ENCODE measurements around the gene PAPOLA. TPM values are rescaled to one million over a fixed set of nuclear protein-coding genes. Genes with fewer than 3 reads are reported as not detected.

The PAPOLA gene
- total RNA-seq, 1 experiment from 2014 or later = 223 TPM

- ChIA-PET POLR2A (no interaction called here), RAD21 (ENCODE audit: low non-redundant PET in 1 of 2, low total read pairs in 2 of 2, uncharacterized antibody in 2 of 2, unreplicated experiment in 2 of 2) (no interaction called here), CTCF (no interaction called here)
- H3K27ac ChIP-seq (ENCODE audit: low read depth, low read length) = no peak overlapping the region
- H3K27me3 ChIP-seq (ENCODE audit: insufficient read depth, low read length) = no peaks in the 10 kb centered on the region
- no peaks in the 10 kb centered on the region for H3K9me3 ChIP-seq (ENCODE audit: control insufficient read depth in 1 of 2, insufficient read depth in 1 of 2, low read depth in 1 of 2, low read length in 2 of 2)
- H3K79me2 ChIP-seq (ENCODE audit: insufficient read depth, low read length) = no peaks in the 10 kb centered on the region
- no peaks in the 10 kb centered on the region for H4K20me1 ChIP-seq (ENCODE audit: insufficient read depth)
- ATAC-seq = no peak
- H3K4me3 ChIP-seq (replicated peaks in 1 of 2; ENCODE audit: low read depth in 1 of 2, low read length in 2 of 2) = no peak overlapping the region
- no TSS peak for BruUV-seq (replicated peaks)
- no peak overlapping the region for H3K9ac ChIP-seq (ENCODE audit: low read length)
- TF ChIP-seq CBX3 (IDR thresholded peaks at IDR 0.05; ENCODE audit: low read depth) (no peak), EGR1 (IDR thresholded peaks at IDR 0.05; ENCODE audit: low read depth) (no peak), ELF1 (IDR thresholded peaks at IDR 0.05; ENCODE audit: borderline replicate concordance, low read depth) (no peak), POLR2AphosphoS5 (IDR thresholded peaks at IDR 0.05; ENCODE audit: low read depth, low read length) (no peak), EZH2 (IDR thresholded peaks at IDR 0.05) (no peak), MAX (IDR thresholded peaks at IDR 0.05) (no peak), REST (IDR thresholded peaks at IDR 0.05; ENCODE audit: low read depth) (no peak), ZBTB33 (IDR thresholded peaks at IDR 0.05; ENCODE audit: extremely low read depth, insufficient replicate concordance, low read length) (no peak), YY1 (IDR thresholded peaks at IDR 0.05; ENCODE audit: extremely low read depth, insufficient replicate concordance, low read depth, low read length) (no peak), CEBPB (IDR thresholded peaks at IDR 0.05; ENCODE audit: low read depth) (no peak), SRF (IDR thresholded peaks at IDR 0.05; ENCODE audit: low read depth) (no peak)
- intact Hi-C loops (cut with micrococcal nuclease) = no loop called here
- no peaks in the 10 kb centered on the region for H3K36me3 ChIP-seq (ENCODE audit: control insufficient read depth in 1 of 2, insufficient read depth in 2 of 2, low read length in 2 of 2)
- H3K4me1 ChIP-seq (ENCODE audit: control insufficient read depth in 1 of 2, insufficient read depth in 2 of 2, low read length in 2 of 2) = no peaks in the 10 kb centered on the region
- H3K9me2 ChIP-seq (ENCODE audit: insufficient read depth) = no peaks in the 10 kb centered on the region
- no peak overlapping the region for H3K4me2 ChIP-seq (ENCODE audit: low read length)
- DNase-seq (ENCODE audit: low read depth, low spot score) = no peak
- H2AFZ ChIP-seq (ENCODE audit: low read depth, low read length, poor library complexity, severe bottlenecking) = no peak overlapping the region
Observed at GRCh38 chr14:96464136-96464535, 38.0 kb upstream of the PAPOLA start.

Measured in HCT116 (cell line).